Uterus (tissue), 2 donors: ENCODE measurements around the gene SOX1.

Experiments used
- POLR2A ChIP-seq, 2 donors: fragments of 450-650 bp; IDR thresholded peaks; one replicate each; pipeline ENCODE4 v1.6.1; 2016; ENCODE audit warnings: antibody characterized with exemption in 2 of 2, mild to moderate bottlenecking in 1 of 2, moderate library complexity in 1 of 2
- TF ChIP-seq, protein P1 (sequence below), 4 experiments: fragments of 200-600 bp in 2 of 4; fragments of 450-650 bp in 2 of 4; sonication (generic) in 2 of 4; IDR thresholded peaks; one replicate each; pipeline ENCODE4 v1.5.1; 2016 to 2019; ENCODE audit warnings: antibody characterized with exemption in 4 of 4, mild to moderate bottlenecking in 2 of 4, moderate library complexity in 1 of 4

DNA sequence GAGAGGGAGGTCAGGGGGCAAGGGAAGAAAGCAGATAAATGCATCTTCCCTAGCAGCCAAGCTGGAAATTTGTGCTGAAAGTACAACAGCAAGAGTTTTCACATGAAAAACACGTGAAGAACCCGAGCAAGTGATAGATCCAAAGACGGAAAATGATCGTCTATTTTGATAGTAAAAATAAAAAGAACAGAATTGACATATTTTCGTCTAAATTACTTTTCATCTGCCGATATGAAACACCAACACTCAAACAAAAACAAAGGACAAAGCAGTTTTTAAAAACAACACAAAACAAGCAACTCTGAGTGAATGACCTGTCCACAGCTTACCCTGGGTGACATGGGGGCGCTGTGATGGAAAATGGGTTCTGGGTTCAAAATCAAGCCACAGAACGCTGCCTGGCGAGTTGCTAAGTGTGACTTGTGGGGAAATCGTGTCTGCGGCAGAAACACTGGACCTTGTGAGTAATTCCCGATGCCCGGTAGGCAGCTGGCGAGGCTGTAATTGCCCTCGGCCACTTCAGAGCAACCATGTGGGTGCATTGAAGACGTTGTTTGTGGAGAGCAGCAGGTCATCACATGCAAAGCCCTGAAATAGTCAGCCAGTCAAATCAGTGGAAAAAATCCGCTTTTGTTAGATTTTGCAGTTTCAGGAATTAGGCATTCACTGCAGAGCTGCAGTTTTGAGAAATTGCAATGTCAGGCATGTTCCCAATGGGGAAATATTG is 7.4 kb downstream of the SOX1 start:
- TF ChIP-seq, protein P1, sequence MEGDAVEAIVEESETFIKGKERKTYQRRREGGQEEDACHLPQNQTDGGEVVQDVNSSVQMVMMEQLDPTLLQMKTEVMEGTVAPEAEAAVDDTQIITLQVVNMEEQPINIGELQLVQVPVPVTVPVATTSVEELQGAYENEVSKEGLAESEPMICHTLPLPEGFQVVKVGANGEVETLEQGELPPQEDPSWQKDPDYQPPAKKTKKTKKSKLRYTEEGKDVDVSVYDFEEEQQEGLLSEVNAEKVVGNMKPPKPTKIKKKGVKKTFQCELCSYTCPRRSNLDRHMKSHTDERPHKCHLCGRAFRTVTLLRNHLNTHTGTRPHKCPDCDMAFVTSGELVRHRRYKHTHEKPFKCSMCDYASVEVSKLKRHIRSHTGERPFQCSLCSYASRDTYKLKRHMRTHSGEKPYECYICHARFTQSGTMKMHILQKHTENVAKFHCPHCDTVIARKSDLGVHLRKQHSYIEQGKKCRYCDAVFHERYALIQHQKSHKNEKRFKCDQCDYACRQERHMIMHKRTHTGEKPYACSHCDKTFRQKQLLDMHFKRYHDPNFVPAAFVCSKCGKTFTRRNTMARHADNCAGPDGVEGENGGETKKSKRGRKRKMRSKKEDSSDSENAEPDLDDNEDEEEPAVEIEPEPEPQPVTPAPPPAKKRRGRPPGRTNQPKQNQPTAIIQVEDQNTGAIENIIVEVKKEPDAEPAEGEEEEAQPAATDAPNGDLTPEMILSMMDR (IDR thresholded peaks at IDR 0.05), result no peak
- no peak for TF ChIP-seq POLR2A (IDR thresholded peaks at IDR 0.05)
